Non-pigmented ciliary epithelial cell (primary cell): ENCODE results near the gene MINAR2.

Experiments used
- DNase-seq: peaks from one replicate; pipeline ENCODE4 v3.0.0-alpha.2; 2010; ENCODE audit warnings: low read depth

The MINAR2 gene, protein sequence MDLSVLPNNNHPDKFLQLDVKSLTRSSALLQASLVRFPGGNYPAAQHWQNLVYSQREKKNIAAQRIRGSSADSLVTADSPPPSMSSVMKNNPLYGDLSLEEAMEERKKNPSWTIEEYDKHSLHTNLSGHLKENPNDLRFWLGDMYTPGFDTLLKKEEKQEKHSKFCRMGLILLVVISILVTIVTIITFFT

DNA sequence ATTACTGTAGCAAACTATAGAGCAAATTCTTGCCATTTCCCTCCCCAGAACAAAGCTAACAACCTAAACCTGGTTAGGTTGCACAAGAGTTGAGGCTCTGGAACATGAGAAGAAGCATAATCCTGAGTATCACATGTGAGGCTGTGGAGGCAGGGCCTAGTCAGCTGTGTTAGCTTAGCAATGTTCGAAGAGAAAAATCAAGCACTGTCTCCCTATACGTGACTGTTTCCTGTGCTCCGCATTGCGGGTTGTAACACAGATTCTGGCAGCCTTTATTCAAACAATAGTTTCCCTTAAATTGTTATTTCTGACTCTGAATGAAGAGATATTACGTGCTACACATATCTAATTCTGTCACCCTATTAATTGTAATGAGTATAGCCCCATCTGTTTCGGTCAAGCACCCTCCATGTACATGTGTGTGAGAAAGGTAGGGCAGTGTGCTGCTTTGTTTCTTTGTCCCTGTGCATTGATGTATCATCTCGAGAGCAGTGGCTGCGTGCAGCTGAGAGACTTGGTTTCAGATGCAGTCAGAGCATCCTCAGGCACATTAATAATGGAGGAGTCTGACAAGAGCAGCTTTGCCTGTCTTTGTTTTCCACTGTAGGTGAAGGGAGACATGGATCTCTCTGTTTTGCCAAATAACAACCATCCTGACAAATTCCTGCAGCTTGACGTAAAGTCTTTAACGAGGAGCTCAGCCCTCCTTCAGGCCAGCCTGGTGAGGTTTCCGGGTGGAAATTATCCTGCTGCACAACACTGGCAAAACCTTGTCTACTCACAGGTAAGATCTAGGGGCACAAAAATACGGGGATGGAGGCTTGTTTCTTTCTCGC, at the start of gene MINAR2:
Gene MINAR2, plus strand, starts transcription at position 523 of the 836 bp plus-strand sequence. Its CDS starts 97 bp downstream, at position 620.
- DNase-seq, result no peak

- DNase-seq, result no peak
Observed at GRCh38 chr5:129698661-129699060, 49.2 kb upstream of the MINAR2 start.

GRCh38 chr5:129716235-129716634, 31.7 kb upstream of the MINAR2 start:
- no peak for DNase-seq

GRCh38 chr5:129716651-129717050, 31.2 kb upstream of the MINAR2 start:
- DNase-seq, result no peak

DNA sequence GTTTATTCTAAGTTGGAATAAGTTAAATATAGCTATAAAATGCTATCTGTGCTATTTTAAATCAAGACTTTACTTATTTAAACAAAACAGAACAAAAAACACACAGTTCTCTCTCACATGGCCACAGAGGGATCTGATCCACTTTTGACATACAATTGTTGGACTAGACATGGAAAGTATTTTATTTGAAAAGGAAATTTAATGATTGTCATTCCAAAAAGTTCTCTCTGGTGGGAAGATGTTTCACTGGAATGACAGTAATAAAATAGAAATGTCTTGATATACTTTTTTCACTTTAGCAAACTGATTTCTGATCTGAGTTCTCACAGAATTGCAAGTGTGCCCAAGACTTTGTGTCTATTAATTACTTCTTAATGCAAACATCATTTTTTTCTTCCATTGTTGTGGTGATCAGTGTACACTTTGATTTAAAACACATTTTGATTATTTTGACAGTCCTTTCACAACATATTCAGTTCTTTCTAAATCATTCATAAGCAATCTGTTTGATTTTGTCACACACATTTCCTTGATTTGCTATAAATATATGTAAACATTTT, 30.1 kb upstream of the MINAR2 start:
- DNase-seq, result no peak

DNA sequence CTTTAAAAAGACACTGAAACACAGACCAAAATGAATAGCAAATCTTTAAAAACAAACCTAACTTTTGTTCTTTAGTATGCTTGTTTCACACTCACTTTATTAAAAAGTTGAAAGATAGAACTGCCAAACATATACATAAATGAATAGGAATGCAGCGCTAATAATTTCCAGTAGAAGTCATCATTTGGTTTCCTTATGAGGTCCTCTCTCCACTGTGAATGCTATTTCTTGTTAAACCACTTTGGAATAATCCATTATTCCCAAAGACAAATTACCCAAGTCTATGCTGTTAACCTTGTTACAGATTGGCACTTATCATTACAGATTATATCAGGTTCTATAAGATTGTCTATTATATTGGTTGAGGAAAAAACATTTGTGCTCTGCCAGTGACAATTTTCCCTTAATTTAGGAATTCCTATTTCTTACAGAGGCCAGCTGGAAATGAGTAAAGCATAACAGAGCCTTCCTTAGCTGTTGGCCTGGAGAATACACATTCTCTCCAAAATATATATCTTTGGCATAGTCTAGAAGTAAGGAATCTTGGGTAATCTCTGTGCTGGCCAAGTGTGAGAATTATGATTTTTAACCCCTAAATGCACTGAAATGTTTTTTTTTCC, 29.3 kb upstream of the MINAR2 start:
- DNase-seq, result no peak

DNA sequence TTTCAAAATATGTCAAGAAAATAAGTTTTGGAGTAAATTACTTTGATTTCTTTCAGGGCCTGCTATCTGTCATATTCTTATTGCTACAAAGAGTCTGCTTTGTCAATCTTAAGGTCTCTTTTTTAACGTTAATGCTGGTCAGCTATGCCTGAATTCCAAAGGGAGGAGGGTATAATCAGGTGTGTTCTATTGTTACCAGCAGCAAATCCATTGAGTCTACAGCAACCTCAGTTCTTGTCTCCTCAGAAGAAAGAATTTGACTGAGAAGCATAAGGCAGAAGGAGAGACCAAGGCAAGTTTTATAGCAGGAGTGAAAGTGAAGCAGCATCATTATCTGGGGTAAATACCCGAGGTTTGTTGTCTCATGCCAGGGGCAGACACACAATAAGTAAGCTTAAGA, 23.7 kb upstream of the MINAR2 start:
- no peak for DNase-seq

GRCh38 chr5:129724647-129725046, 23.2 kb upstream of the MINAR2 start:
- DNase-seq, result no peak

DNA sequence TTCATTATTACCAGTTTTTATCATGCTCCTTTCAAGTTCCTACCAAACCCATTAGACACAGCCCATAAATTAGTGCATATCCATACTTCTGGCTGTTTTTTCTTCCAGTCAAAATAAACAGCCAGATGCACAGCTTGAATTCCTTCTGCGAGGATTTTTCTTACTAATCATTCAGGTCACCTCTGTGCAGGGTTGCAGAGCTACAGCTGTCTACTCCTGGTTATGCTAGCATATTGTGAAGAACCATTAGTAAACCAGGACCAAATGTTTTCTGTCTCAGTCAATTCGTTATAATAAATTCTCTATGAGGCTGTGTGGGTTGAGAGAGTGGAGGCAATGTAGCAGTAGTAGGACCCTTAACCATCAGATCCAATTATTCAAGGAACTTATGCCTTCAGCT, 8.1 kb upstream of the MINAR2 start:
- DNase-seq, result no peak

GRCh38 chr5:129743541-129744187, 4.2 kb upstream of the MINAR2 start:
- no peak for DNase-seq

DNA sequence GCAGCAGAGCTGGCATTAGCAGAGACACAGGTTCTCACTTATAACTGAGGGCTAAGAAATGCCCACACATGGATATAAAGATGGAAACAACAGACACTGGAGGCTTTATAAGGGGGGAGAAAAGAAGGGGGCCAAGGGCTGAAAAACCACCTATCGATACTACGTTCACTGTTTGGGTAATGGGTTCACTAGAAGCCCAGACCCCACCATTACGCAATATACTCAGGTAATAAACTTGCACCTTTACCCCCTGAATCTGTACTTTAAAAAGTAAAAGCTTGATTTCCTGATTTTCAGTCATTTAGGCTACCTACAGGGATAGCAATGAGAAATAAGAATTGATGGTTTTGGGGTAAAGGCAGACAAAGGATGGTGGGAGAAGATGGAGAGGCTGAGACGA, 1.9 kb upstream of the MINAR2 start:
- no peak for DNase-seq

GRCh38 chr5:129746876-129747275, 1.0 kb upstream of the MINAR2 start:
- no peak for DNase-seq

- DNase-seq, result no peak
Observed at GRCh38 chr5:129748913-129749880, 1.3 kb downstream of the MINAR2 start.

GRCh38 chr5:129760636-129761325, 12.9 kb downstream of the MINAR2 start:
- DNase-seq, result no peak

GRCh38 chr5:129763651-129764050, 15.8 kb downstream of the MINAR2 start:
- no peak for DNase-seq

DNA sequence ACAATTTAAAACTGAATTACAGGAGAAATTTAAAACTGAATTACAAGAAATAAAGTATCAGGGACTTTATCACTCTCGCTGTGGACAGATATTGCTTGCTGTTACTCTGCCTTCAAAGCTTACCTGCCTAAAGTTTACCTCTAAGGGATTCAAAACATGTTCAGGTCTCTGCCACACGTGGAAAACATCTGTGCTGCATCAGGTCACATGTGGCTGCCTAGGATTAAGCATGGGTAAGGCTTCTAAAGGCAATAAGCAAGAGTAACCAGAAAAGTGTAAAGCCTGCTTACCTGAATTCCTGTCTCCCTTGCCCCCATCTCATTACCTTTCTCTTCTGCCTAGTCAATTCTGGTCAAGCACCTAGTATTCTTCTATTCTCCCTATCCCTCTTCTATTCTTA, 18.9 kb downstream of the MINAR2 start:
- DNase-seq, result no peak

DNA sequence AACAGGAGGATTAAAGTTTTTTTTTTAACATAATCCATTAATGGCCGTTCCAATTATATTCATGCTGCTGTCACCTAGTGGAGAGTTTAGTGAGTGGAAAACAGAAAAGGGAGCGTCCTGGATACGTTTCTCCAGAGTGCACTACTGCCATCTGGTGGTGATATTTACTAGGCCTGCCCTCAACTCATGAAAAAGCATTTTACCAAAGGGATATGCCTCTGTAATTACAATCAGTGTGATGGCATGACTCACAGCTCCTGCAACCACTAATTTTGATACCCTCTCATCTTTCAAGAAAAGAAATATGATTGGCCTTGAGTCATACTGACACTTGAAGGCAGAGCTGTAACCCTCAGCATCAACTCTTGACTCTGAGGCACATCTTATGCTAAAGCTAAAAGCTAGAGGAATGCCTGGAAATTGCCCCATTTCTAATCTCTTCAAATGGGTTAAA, 20.1 kb downstream of the MINAR2 start:
- DNase-seq, result peak; percentile 75

- no peak for DNase-seq
Observed at GRCh38 chr5:129768735-129769134, 20.8 kb downstream of the MINAR2 start.

DNA sequence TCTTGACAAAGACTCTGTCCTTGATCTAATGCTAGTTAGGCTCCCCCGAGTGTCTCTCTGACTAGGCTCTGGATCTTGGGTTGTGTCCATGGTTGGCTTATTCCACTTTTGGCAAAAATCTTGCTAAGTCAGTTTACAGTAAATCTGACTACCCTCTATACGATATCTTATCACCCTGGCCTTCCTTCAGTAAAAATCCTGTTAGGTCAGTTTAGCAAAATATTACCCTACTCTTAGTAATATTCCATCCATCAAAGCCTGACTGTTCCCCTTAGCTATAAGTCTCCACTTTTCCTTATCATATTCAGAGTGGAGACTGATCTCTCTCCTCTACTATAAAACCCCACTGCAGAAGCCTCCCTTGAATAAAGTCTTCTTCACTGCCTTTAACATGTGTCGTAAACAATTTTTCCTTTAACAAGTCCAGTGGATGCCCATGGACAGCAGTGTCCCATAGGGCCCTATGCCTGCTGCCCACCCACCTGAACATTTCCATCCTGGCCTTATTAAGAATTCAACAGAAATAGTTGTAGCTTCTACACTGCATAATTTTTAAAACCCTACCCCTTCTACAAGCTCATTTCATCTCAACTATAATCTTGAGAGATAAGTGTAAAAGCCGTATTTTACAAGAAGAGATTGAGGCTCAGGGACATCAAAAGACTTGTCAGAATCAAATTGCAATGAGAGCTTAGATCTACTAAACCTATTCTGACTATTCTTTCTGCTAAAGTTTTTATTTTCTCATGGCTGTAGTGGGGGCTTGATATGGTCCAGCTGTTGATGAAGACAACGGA, 22.3 kb downstream of the MINAR2 start:
- no peak for DNase-seq
